ENCODE measurements around the gene KLHL33.
A peak's percentile ranks its signal among the peaks of the same experiment; 100 is the strongest.
"Not testable (repeated sequence)": the region's sequence is repeated elsewhere in the genome, so short reads cannot be mapped to it uniquely, and the experiment has no call there.

Gene KLHL33

DNA sequence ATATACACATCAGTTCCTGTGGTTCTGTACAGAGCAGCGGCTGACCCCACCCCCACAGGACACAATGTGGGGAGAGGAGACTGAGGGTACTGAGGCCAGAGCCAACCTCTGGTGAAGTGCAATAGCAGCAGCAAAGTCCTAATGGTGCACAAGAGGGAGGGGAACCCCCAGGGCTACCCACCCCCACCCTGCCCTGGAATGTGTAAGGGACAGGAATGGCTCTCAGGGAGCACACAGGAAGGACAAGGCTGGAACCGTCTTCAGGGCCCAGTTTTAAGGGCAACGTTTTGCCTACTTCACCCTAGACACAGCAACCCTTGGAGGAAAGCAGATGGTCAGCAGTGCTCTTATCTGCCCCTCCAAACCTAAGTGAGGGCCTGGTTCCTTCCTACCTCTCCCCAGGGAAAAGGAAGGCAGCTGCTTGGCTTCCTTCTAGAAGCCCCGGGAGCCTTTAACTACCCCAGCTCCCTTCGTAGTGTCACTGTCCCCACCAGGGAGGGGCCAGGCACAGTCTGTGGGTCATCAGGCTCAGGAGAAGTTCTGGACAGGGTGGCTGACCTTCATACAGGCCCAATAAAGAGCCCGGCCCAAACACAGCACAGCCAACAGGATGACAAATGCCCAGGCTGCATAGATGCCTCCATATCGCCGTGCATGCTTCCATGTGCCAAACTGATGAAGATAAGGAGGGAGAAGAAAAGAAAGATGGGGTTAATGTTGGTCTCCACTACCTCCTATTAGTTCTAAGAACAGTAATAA lies 22.2 kb upstream of the KLHL33 start:
- Histone ChIP-seq H3K27ac (peak overlapping the region in 1 of 2 donors; percentile 10), H3K4me3 (no peak overlapping the region)
- no peak for DNase-seq (ENCODE audit: low spot score)
- TF ChIP-seq, protein P1, sequence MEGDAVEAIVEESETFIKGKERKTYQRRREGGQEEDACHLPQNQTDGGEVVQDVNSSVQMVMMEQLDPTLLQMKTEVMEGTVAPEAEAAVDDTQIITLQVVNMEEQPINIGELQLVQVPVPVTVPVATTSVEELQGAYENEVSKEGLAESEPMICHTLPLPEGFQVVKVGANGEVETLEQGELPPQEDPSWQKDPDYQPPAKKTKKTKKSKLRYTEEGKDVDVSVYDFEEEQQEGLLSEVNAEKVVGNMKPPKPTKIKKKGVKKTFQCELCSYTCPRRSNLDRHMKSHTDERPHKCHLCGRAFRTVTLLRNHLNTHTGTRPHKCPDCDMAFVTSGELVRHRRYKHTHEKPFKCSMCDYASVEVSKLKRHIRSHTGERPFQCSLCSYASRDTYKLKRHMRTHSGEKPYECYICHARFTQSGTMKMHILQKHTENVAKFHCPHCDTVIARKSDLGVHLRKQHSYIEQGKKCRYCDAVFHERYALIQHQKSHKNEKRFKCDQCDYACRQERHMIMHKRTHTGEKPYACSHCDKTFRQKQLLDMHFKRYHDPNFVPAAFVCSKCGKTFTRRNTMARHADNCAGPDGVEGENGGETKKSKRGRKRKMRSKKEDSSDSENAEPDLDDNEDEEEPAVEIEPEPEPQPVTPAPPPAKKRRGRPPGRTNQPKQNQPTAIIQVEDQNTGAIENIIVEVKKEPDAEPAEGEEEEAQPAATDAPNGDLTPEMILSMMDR (IDR thresholded peaks at IDR 0.05), result no peak

DNA sequence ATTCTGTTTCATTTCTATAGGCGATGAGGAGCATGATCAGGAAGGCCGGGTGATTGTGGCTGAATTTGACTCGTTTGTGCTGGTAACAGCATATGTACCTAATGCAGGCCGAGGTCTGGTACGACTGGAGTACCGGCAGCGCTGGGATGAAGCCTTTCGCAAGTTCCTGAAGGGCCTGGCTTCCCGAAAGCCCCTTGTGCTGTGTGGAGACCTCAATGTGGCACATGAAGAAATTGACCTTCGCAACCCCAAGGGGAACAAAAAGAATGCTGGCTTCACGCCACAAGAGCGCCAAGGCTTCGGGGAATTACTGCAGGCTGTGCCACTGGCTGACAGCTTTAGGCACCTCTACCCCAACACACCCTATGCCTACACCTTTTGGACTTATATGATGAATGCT lies 21.0 kb upstream of the KLHL33 start:
- TF ChIP-seq, protein P1 (IDR thresholded peaks at IDR 0.05), result no peak
- DNase-seq (ENCODE audit: low spot score), result no peak
- Histone ChIP-seq H3K4me3 (no peak overlapping the region), H3K27ac (no peak overlapping the region)

DNA sequence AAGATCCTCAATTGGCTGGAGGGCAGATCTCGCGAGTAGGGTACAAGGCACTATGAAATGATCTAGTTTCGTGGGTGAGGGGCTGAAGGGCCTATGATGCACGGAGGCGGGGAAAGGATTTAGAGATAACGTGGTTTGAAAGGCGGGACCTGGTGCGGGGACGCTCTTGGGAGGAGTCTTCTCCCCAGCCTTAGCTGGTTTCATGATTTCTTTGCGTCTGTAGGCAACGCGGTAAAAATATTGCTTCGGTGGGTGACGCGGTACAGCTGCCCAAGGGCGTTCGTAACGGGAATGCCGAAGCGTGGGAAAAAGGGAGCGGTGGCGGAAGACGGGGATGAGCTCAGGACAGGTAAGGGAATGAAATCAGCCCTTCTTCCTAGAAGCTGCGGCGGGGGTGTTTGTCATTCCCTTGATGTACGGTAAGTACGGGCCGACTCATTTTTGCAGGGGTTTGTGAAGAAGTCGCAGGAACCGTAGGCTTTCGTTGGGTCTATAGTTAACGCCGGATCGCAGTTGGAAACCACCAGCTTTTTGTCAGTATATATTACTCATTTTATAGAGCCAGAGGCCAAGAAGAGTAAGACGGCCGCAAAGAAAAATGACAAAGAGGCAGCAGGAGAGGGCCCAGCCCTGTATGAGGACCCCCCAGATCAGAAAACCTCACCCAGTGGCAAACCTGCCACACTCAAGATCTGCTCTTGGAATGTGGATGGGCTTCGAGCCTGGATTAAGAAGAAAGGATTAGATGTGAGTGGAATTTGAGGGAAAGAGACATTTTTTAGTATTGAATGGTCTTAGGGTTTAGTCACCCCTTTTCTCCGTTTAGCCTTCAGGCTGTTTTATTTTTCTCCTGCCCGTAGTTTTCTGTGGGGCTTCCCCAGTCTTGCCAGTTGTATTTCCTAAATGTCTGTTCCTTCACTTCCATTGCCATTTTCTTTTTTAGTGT lies 19.7 kb upstream of the KLHL33 start:
- peak overlapping the region; percentile 89 to 90 for H3K27ac ChIP-seq
- no peak for DNase-seq (ENCODE audit: low spot score)
- H3K4me3 ChIP-seq, result peak overlapping the region; percentile 84
- TF ChIP-seq, protein P1 (IDR thresholded peaks at IDR 0.05), result no peak

GRCh38 chr14:20454516-20455354 lies 18.8 kb upstream of the KLHL33 start, which contains the start of the genes APEX1 and OSGEP:
Gene APEX1, plus strand, starts transcription at chr14:20455226. Its CDS starts 420 bp downstream, at chr14:20455646.
Gene OSGEP, minus strand, starts transcription at chr14:20454812. Its CDS starts 129 bp downstream, at chr14:20454683.
- TF ChIP-seq, protein P1 (IDR thresholded peaks at IDR 0.05), result no peak
- peak; percentile 98 for DNase-seq (ENCODE audit: low spot score)

GRCh38 chr14:20452831-20453230 lies 16.9 kb upstream of the KLHL33 start:
- not testable (repeated sequence) for H3K27ac ChIP-seq; H3K4me3 ChIP-seq; DNase-seq (ENCODE audit: low spot score)

More at GRCh38 chr14:20454516-20455354, 18.8 kb upstream of the KLHL33 start, which contains the start of the genes APEX1 and OSGEP:
- H3K27ac ChIP-seq, result peak within 1 kb of the TSS; percentile 89 to 90
- peak within 1 kb of the TSS; percentile 84 for H3K4me3 ChIP-seq

DNA sequence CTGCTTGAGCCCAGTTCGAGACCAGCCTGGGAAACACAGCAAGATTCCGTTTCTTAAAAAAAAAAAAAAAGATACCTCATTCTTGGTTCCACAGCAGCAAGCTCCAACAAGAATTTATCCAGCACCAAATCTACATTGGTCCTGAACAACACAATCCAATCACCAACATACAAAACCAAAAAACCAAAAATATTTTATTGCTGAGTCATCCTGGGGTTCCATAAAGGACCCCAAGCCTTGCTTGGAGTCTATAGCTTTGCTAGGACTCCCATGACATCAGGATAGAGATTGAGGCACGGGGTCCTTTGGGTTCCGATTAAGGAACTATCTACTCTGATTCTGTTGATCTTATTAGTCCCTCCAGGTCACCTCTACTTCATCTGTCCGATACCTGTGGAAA lies 10.9 kb upstream of the KLHL33 start:
- no peak overlapping the region for H3K4me3 ChIP-seq
- DNase-seq (ENCODE audit: low spot score), result no peak
- no peak overlapping the region for H3K27ac ChIP-seq
- TF ChIP-seq, protein P1 (IDR thresholded peaks at IDR 0.05), result no peak

- H3K4me3 ChIP-seq; DNase-seq (ENCODE audit: low spot score); H3K27ac ChIP-seq: not testable (repeated sequence)
These were observed 7.7 kb upstream of the KLHL33 start for GRCh38 chr14:20443650-20444049.

All from coronary artery (tissue), 2 donors.